Activated T-cell treated with anti-CD3 and anti-CD28 coated beads, Interleukin-2, amount 50 U/mL, for 48 hours (primary cell): ENCODE measurements around the gene NRG2.

Experiments
- DNase-seq, 2 experiments: peaks; one replicate each; pipeline ENCODE4 v3.0.0-alpha.2; 2020

NRG2 gene

DNA sequence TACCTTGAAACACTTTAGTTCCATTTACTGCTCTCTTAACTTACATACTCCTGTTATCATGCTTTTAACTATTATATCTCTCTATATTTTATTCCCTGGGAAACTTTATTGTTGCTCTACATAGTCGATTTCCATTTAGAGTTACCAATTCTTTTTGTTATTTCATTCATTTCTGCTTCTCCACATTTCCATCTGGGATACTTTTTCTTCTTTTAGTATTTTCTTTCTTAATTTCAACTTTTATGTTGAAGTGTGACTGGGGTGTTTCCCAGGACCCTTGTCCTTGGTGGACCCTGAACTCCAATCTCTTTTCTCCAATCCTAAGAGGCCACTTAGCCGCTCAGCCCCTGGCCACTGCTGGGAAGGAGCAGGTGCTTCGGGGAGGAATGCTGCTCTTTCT, 211.5 kb downstream of the NRG2 start:
- no peak for DNase-seq

DNA sequence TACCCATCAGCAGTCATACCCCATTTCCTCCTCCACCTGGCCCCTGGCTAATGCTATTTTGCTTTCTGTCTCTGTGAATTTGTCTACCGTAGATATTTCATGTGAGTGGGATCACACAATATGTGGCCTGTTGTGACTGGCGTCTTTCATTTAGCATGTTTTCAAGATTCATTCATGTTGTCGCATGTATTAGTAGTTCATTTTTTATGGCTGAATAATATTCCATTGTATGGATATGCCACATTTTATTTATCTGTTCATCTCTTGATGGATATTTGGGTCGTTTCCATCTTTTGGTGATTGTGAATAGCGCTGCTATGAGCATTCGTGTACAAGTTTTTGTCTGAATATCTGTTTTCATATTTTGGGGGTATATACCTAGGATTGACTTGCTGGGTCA, 213.6 kb downstream of the NRG2 start:
- no peak for DNase-seq

GRCh38 chr5:139828207-139828895, 214.7 kb downstream of the NRG2 start:
- DNase-seq = no peak

DNA sequence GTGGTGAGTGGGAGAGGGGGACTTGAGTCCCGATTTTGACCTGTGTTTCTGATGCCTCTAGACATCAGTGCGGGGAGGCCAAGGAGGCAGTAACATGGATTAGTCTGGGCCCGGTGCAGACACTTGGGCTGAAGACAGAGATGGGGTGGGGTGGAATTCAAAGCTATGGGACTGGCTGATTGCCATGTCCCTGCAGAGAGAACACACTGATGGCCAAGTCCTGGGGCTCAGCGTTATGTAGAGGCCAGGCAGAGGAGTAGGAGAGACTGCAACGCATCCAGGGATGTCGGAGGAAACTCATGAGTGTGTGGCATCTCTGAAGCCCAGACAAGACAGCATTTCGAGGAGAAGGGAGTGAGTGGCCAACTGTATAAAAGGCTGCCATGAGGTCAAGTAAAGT, 217.4 kb downstream of the NRG2 start:
- DNase-seq = no peak

GRCh38 chr5:139823757-139824355, 219.2 kb downstream of the NRG2 start:
- no peak for DNase-seq

DNA sequence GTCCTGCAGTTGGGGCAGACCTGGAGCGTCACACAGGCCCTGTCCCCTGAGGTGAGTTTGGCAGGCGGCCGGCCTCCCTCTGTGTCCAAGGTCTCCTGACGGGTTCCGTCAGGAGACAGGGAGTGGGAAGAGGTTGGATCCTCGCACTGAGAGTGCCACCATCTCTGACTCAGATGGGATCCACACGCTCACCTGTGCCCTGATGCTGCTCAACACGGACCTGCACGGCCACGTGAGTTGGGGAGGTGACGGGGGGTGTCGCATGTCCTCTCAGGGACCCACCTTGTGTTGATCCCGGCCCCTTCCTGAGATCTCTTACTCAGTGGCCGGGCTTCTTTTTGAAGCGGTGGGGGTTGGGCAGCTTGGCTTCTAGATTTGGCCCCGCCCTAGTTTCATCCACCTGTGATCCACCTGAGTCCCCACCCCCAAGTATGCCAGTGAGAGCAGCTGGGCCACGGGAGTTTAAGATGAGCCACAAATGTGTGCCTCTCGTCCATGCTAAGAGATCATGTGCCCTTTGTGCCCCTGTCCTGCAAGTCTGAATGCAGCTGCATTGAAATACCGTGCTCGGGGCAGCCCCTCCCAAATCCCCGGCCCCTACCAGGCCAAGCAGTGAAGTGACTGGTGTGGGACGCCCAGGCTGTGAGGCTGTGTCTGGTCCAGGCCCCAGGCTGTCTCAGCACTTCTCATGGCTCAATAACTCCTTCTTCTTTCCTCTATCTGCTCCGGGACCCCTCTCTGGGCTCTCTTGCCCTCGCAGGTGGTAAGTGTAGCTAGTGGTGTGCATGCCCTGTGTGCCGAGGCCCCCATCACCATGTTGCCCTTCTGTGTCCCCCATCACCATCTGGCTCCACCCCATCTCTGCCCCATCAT, 220.3 kb downstream of the NRG2 start:
- no peak for DNase-seq

DNA sequence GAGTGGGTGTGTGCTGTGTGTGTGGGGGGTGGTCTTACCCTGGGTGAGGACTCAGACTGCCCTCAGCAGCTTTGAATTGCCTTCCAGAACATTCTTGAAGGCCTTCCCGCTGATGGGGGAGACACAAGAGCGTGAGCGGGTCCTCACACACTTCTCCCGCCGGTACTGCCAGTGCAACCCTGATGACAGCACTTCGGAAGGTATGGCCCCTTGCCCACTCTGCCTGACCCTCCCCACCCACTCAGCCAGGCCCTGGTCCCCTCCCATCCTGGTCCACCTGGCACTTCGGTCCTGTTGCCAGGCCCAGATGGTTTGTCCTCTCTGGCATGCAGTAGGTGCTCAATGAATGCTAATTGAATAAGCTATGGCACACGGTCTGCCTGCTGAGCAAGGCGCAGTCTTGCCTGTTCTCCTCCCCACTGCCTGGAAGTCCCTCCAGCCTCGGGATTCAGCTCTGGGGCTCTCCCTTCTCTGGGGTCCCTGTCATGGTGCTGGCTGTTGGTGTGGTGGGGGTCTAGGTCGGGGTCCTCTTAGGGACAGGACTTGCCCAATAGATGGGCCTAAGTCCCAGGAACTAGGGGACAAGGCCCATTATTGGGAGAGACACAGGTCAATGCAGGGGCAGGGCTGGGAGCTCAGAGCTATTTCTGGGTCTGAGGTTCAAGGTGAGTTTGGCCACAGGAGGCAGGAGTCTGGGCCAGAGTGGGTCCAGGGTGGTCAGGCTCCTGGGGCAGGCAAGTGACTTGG, 221.1 kb downstream of the NRG2 start:
- no peak for DNase-seq

- no peak for DNase-seq
Measured at GRCh38 chr5:139820606-139821005, 222.5 kb downstream of the NRG2 start.

DNA sequence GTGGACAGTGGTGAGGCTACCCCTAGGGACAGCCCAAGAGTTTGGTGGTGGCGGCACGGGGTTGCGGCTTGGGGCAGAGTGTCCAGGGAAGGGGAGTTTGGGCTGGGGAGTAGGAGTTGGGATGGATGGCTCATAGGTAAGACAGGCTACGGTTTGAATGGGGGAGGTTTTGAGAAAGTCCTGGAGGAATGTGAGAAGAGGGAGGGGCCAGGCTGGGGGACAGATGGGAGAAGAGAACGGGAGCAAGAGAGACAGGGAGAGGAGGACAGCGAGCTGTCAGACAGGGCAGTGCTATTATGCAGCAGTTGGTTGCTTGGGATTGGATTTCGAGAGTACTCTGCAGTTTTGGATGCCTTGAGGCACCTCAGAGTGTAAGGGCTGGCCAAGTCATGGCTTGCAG, 223.0 kb downstream of the NRG2 start:
- no peak for DNase-seq

GRCh38 chr5:139817970-139818369, 225.1 kb downstream of the NRG2 start:
- DNase-seq = no peak

GRCh38 chr5:139817362-139817761, 225.7 kb downstream of the NRG2 start:
- no peak for DNase-seq

DNA sequence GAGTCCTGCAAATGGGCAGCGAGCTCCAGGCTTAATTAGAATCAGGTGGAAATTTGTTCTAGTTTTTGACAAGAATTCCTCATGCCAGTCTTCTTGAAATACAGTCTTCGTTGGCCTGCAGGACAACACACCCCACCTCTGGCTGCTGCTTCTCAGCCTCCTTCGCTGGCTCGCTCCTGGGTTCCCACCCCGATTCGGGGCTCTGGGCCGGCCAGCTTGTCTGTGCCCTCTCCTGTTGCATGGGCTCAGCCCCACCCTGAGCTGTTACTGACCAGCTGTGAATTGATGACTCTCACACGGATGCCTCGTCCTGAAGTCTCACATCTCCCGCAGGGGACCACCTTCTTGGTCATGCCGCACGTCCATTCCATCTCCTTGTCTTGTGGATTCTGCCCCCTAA, 226.5 kb downstream of the NRG2 start:
- DNase-seq = no peak

GRCh38 chr5:139814704-139815280, 228.3 kb downstream of the NRG2 start:
- no peak for DNase-seq

DNA sequence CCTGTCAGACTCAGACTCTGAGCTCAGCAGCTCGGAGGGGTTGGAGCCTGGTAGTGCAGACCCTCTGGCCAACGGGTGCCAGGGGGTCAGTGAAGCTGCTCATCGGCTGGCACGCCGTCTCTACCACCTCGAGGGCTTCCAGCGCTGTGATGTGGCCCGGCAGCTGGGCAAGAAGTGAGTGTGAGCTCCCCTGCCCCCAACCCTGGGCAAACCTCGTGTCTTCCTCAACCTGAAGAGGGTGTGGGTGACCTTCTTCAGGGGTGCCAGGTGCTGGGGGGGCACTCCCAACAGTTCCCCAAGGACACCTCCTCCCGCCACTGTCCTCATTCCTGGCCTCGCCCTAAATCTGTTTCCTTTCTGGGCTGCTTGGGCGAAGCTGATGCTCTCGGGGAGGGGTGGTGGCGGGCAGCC, 228.9 kb downstream of the NRG2 start:
- no peak for DNase-seq

DNA sequence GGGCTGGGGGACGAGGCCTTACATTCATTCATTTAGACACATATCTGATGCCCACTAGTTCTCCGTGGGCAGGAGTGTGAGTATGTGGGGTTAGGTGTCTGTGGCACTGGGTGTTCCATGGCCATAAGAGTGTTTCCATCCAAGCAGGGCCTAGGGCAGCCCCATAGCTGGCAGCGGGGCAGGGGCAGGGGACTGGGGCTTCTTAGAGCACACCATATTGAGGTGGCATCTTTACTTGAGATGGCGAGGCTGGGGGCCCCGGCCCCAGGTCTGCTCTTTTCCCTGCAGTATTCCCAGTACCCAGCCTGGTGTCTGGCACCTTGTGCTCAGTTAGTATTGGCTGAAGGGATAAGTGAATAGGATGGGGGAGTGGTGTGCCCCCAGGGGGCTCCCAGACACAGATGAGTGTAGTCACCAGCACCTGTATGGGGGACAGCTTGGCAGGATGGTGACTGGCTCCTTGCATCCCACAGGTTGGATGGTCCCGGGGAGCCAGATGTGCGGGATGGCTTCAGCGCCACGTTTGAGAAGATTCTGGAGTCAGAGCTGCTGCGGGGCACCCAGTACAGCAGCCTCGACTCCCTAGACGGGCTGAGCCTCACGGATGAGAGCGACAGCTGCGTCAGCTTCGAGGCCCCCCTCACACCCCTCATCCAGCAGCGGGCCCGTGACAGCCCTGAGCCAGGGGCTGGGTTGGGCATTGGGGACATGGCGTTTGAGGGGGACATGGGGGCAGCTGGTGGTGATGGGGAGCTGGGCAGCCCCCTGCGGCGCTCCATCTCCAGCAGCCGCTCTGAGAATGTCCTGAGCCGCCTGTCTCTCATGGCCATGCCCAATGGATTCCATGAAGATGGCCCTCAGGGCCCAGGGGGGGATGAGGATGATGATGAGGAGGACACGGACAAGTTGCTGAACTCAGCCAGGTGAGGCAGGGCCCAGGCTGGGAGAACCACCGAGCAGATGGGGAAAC, 230.0 kb downstream of the NRG2 start:
- no peak for DNase-seq

- no peak for DNase-seq
Measured at GRCh38 chr5:139812323-139812722, 230.8 kb downstream of the NRG2 start.

DNA sequence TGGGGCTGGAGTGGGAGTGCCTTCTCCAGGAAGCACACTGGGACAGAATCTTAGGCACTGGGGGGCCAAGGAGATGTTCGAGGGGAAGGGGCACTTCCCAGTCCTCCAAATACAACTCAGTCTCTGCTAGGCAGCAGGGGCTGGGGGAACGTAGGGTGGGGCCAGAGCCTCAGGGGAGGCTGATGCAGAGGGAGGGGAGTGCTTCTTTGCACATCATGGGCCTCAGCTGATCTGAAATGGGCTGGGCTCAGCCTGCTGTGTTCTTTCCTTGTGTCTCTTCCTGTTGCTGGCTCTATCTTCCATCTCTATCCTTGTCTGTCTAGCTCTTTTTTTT, 231.9 kb downstream of the NRG2 start:
- no peak for DNase-seq

- DNase-seq = no peak
Measured at GRCh38 chr5:139810341-139811273, 232.5 kb downstream of the NRG2 start.

GRCh38 chr5:139809331-139809810, 233.7 kb downstream of the NRG2 start:
- DNase-seq = no peak
